Hematopoietic multipotent progenitor cell treated with erythropoietin and hydrocortisone succinate and interleukin-3 and kit ligand, for 4 days (in vitro differentiated cells): ENCODE measurements around the gene MPV17L2.

Source experiments
- DNase-seq: peaks from one replicate; pipeline ENCODE4 v3.0.0-alpha.2; 2015

Gene MPV17L2

DNA sequence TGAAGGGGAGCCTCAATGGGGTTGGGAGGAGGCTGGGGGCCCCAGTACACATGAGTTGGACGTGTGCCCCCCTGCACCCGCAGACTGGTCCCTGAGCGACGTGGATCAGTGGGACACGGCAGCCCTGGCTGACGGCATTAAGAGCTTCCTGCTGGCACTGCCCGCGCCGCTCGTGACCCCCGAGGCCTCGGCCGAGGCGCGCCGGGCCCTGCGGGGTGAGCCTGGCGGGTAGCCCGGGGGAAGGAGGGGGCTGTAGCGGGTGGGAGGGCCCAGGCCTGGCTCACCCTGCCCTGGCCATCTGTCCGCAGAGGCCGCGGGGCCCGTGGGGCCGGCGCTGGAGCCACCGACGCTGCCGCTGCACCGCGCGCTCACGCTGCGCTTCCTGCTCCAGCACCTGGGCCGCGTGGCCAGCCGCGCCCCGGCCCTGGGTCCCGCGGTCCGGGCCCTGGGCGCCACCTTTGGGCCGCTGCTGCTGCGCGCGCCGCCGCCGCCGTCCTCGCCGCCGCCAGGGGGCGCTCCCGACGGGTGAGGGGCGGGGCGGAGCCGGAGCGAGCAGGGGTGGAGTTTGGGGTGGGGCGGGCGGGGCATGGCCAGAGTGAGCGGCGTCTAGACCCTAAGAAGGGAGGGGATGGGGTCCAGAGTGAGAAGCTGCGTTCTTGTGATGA, 31.9 kb upstream of the MPV17L2 start:
- DNase-seq = peak; percentile 84

DNA sequence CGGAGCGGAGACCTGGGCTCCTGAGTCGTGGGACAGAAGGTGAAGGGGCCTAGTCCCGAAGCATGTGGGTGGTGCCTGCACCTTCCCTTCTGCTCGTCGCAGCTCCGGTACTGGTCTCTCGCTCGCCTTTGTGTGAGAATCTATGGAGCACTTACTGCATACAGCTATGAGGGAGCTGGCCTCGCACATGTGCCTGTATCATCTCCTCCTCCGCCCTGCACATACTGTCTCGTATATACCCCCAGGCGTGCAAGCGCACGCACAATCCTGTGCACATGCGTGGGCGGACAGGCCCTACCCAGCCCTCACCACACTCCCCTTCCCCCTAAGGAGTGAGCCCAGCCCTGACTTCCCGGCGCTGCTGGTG, 31.4 kb upstream of the MPV17L2 start:
- DNase-seq = no peak

DNA sequence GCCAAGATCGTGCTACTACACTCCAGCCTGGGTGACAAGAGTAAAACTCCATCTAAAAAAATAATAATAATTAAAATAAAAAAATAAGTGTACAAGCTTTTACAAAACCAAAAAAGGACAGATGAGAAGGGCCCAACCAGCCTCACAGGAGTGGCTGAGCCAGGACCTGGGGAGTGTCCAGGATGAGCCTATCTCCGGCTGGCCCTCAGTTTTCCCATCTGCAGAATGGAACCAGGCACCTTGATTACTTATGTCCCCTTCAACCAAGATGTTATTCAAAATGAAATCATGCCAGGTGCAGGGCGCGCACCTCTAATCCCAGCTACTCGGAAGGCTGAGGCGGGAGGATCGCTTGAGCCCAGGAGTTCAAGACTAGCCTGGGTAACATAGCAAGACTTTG, 28.9 kb upstream of the MPV17L2 start:
- DNase-seq = no peak

DNA sequence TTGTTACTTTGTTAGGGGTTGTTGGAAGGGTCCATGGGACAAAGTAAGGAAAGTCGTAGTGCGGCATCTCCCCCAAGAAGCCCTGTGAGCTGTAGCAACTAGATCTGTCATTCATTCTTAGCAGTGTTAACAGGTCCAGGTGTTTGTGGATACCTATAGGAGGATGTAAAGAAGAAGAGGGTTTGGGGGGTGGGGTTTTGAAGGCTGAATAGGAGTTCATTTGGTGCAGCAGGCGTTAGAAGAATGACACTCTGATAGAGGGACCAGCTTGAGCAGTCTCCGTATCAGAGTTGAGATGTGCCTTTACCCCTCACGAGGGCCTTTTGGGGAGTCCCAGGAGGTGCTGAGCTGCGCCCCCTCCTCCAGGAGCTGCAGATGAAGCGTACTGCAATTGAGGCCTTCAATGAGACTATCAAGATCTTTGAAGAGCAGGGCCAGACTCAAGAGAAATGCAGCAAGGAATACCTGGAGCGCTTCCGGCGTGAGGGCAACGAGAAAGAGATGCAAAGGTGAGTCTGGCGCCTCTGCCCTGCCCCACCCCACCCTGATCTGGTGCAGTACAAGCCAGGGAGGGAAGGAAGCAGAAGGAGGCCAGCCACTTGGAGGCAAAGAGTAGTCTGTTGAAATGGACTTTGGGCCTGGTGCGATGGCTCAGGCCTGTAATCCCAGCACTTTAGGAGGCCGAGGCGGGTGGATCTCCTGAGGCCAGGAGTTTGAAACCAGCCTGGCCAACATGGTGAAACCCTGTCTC, 27.0 kb upstream of the MPV17L2 start:
- DNase-seq = no peak

DNA sequence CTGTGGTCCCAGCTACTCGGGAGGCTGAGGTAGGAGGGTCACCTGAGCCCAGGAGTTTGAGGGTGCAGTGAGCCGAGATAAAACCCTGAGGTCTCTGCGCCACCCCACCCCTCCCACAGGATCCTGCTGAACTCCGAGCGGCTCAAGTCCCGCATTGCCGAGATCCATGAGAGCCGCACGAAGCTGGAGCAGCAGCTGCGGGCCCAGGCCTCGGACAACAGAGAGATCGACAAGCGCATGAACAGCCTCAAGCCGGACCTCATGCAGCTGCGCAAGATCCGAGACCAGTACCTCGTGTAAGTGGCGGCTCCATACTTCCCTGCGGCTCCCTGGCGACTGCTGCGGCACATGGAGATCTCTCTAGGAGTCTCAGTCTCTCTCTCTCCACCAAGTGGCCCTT, 26.0 kb upstream of the MPV17L2 start:
- DNase-seq = no peak

DNA sequence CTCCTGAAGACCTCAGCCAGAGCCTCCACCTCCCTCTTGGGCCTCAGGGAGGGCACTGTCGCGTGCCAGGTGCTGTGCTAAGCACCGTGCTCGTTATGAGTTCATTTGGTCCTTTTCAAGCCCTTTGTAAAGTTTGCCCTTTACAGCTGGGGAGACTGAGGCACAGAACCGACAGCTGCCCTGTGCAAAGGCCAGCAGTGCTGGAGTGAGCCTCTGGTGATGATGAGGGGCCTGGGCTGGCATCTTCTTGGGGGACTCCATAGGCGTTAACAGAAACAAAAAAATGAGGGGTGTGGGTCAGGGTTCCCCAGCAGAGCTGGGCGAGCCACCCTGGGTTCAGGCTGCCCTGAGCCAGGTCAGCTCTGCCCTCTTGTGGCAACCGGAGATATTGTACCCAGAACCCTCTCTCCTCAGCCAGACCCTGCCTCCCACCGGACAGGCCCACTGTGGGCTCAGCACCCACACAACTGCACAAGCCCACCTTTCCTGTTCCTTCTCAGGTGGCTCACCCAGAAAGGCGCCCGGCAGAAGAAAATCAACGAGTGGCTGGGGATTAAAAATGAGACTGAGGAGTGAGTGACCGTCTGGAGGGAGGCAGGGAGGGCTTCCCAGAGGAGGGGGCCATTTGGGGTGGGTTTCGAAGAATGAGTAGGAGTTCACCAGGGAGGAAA, 24.9 kb upstream of the MPV17L2 start:
- DNase-seq = peak; percentile 82

DNA sequence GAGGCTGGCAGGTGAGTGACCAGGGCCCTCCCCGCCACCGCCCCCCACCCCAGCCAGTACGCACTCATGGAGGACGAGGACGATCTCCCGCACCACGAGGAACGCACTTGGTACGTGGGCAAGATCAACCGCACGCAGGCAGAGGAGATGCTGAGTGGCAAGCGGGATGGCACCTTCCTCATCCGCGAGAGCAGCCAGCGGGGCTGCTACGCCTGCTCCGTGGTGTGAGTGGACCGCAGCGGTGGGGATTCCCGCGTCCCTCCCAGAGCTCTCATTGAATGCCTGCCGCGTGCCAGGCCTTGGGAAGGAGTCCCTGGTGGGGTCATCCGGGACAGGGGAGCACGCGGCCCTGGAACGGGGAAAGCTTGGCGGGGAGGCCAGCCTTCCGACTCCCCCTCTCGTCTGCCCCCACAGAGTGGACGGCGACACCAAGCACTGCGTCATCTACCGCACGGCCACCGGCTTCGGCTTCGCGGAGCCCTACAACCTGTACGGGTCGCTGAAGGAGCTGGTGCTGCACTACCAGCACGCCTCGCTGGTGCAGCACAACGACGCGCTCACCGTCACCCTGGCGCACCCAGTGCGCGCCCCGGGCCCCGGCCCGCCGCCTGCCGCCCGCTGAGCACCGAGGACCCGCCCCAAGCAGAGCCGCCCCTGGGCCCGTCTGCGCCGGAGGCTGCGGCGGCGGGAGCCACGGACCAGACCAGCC, 24.2 kb upstream of the MPV17L2 start:
- DNase-seq = no peak

DNA sequence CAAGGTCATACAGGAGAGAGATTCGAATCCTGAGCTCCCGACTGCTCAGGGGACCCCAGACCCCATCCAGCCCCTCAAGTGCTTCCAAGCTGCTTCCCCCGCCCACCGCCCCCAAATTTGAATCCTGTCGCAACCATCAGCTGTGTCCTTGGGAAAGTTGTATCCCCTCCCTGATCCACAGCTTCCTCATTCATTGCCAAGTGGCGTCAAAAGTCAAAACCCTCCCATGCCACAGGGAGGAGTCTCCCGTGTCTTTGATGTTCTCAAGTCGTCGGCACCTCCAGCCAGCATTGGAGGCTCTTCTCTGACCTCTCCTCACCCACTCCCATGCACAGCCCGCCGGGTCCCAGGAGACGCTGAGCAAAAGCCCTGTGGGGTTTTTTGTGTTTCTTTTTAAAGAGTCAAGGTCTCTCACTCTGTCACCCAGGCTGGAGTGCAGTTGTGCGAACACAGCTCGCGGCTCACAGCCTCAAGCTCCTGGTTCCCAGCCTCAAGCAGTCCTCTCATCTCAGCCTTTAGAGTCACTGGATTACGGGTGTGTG, 22.2 kb upstream of the MPV17L2 start:
- no peak for DNase-seq

DNA sequence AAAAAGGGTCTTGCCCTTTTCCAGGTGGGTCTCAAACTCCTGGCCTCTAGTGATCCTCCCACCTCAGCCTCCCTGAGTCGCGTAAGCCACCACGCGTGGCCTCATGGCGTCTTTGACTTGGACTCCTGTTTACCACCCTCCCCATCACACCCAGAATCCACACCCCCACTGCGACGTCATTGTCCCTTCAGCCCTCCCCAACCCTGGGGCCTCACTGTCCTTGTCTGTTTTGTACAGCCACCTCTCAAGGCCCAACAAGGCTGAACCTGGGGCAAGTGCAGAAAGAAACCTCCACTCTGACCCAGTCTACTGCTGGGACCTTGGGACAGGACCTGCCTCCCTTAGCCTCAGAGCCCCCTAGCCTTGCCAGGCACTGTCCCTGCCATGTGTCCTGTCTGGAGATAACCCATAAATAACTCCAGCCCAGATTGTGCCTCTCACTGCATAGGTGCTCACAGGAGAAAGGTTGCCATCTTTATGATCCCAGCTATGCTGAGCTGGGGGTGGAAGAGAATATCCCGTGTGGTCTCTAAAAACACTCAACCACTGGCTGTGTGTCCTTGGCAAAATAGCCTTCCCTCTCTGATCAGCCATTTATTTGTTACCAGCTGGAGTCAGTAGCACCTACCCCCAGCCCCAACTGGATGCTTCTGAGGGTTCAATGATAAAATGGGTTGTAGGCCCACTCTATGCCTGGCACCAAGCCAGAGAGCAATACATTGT, 21.3 kb upstream of the MPV17L2 start:
- DNase-seq = no peak

DNA sequence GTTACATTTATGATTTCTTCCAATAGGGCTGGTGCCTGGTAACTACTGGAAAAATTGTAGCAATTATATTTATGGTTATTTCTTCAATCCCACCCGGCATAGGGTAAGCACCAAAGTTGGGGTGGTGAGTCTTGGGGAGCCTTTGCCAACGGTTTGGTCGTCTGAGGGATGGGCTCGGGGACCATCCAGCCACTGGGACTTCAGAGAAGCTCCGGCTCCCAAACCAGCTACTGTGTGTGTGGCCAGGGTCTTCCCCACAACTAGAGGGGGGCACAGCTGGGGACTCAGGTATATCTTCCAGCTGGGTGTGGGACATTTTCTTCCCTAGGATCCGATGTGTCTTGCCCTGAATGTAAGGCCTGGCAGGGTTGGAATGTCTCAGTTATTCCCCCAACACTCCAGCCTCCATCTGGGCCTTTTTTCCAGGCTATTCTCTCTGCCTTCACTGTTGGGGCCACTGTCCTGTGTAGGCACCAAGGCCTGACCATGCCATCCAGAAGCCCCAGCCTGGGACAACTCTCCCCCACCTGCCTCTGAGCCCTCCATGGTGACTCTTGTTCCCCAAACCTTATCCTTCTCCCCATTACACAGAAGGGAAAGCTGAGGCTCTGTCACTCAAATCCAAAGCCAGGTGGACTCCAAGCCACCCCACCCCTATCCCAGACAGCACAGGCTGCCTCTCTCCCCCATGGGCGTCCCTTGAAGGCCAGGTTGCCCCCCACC, 20.5 kb upstream of the MPV17L2 start:
- DNase-seq = no peak

DNA sequence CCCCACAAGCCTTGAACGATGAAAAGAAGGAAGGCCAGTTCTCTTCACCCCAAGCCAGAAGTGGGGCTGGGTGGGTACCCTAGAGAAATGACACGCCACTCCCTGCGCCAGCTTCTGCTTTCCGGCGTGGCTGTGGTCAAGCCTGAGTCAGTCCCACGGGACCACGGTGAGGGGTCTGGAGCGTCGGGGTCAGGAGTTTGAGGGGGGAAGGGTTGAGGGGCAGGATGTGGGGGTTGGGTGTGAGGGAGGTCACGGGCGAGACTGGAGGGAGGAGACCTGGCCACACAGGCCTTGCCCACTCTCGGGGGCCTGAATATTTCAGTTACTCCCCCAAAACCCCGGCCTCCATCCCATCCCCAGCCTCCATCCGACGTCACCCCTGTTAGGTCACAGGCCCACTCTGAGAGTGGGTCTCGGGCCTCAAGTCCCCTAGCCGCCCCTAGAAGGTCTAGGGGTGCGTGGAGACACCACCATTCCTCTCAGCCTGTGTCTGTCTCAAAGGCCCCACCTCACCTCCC, 19.9 kb upstream of the MPV17L2 start:
- peak; percentile 44 for DNase-seq

DNA sequence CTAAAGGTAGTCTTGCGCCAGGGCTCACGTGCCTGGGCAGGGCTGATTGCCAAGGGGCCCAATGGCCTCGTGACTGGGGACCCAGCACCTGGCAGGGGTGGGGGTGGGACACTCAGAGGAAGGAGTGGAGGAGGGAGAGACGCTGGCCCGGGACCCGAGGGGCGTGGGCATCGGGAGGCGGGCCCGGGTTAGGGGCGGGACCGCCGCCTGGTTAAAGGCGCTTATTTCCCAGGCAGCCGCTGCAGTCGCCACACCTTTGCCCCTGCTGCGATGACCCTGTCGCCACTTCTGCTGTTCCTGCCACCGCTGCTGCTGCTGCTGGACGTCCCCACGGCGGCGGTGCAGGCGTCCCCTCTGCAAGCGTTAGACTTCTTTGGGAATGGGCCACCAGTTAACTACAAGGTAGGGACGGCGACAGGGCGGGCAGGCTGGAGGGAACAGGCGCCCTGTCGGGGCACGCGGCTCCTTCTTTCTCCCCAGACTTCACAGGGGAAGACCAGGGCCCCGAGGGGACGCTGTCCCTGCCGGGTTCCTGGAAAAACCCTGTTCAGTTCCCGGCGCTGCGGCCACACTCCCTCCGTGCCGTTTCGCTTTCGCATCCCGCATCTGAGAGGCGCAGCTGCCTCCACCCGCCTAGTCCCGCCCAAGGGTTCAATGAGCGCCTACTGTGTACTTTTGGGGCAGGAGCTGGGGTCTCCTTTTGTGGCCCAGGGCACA, 19.3 kb upstream of the MPV17L2 start, which contains the start of gene IFI30:
Gene IFI30, plus strand, starts transcription at position 242 of the 717 bp plus-strand sequence. Its CDS starts 29 bp downstream, at position 271.
- peak; percentile 78 for DNase-seq

DNA sequence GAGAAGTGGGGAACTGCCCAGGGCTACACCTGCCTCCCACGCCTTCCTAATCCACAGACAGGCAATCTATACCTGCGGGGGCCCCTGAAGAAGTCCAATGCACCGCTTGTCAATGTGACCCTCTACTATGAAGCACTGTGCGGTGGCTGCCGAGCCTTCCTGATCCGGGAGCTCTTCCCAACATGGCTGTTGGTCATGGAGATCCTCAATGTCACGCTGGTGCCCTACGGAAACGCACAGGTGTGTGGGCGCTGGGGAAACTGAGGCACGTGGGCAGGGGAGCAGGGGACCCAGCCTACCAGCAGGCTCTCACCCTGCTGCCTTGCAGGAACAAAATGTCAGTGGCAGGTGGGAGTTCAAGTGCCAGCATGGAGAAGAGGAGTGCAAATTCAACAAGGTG, 18.0 kb upstream of the MPV17L2 start:
- no peak for DNase-seq

DNA sequence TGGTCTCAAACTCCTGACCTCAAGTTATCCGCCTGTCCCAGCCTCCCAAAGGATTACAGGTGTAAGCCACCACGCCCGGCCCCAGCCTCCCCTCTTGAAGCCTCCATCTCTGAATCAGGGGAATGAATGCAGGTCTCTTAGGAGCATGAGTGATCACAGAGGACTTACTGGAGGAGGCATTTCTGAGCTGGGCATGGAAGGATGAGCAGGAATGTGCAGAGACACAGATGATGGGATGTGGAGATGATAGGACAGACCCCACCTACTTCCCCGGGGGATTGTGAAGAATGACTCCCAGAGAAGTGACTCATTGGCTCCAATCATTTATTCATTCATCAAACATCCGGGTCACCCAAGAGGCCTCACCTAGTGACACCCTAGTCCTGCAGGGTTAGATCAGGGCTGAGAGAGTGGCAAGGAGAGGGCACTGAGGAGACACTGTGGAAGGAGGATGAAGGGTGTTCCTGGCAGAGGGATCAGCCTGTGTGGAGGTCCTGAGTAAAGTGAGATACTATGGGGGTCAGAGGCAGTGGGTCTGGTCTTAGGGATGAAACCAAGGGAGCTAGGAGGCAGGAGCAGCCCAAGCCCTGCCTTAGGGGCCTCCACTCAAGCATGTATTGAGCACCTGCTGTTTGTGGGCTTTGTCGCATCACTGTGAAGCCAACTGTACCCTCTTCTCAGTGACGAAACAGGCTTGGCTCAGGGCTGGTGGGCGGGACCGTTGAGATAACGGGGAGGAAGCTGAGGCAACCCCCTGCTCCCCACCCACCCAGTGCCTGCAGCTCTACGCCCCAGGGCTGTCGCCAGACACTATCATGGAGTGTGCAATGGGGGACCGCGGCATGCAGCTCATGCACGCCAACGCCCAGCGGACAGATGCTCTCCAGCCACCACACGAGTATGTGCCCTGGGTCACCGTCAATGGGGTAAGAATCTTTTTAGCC, 16.4 kb upstream of the MPV17L2 start:
- DNase-seq = peak; percentile 62

DNA sequence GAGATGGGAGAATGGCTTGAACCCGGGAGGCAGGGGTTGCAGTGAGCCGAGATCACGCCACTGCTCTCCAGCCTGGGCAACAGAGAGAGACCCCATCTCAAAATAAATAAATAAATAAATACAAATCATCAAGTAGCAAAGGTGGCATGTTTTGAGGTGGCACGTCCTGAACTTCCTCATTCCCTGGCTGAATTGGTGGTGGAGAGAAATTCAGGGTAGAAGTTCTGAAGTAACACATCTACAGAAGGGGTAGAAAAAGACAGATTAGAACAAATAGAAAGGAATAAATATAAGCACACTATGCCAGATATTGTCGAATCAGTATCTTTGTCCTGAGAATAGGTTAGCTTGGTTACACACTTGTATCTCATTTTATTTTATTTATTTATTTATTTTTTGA, 13.1 kb upstream of the MPV17L2 start:
- DNase-seq = peak; percentile 35

DNA sequence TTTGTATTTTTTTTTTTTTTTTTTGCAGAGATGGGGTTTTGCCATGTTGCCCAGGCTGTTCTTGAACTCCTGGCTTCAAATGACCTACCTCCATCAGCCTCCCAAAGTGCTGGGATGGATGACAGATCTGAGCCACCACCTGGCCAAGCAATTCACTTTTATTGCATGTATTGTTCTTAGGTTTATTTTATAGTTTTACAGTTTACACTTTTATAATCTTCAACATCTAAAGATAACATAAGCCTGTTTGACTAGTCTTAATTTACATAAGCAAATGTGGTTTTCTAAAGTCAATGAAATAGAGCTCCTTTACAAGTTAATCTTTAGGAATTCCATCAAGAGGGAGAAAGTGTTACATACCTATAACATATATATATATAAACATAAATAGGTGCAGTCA, 9.5 kb upstream of the MPV17L2 start:
- DNase-seq = no peak

DNA sequence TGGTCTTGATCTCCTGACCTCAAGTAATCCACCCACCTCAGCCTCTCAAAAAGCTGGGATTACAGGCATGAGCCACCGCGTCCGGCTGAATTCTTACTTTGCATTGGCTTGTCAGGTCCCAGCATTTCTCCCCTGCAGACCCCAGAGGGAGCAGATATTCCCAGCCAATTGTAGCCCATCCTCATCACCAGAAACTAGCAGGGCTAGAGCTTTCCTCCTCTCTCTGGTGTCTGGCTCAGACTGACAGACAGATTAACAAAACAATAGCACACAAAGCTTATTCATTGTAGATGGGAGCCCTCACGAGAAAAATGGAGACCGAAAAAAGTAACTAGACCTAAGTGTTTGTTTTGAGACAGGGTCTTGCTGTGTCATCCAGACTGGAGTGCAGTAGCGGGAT, 7.5 kb upstream of the MPV17L2 start:
- DNase-seq = no peak

DNA sequence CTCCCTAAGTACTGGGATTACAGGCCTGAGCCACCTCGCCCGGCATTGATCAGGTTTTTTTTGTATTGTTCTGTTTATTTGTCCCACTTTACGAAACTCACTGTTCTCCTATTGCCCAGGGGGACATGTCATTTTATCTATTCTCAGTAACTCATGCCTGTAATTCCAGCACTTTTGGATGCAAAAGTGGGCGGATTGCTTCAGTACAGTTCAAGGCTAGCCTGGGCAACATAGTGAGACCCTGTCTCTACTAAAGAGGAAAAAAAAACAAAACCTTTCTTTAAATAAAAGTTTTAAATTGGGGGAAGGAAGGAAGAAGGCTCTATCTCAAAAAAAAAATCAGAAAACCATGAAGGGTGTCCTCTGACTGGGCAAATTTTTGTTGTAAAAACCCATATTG, 2.7 kb upstream of the MPV17L2 start:
- no peak for DNase-seq

DNA sequence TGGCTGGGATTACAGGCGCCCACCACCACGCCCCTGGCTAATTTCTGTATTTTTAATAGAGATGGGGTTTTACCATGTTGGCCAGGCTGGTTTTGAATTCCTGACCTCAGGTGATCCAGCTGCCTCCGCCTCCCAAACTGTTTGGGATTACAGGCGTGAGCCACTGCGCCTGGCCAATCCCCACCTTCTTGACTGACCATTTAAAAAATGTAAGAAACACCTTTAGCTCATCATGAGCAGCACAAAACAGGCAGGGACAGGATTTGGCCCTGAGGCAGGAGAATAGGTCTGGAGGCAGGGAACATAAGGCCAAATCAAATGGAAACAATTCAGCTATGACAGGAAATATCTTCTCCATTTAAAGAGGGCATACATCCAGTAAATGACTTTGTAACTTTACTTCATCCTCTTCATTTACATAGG, 1.4 kb upstream of the MPV17L2 start:
- DNase-seq = no peak
